HAP-1 (cell line): ENCODE data around the gene PSD2.

Experiments
- DNase-seq, 2 experiments: peaks; one replicate each; pipeline ENCODE4 v3.0.0-alpha.2; 2016 to 2020; ENCODE audit warnings: low spot score in 2 of 2
- H3K27me3 ChIP-seq: fragments of 250-450 bp; sonication (Bioruptor Pico); 2 replicates; pipeline ENCODE4 v1.5.1; 2020; ENCODE audit warnings: low read depth, mild to moderate bottlenecking, moderate library complexity
- H3K36me3 ChIP-seq: fragments of 250-450 bp; sonication (Bioruptor Pico); replicated peaks from 2 replicates; pipeline ENCODE4 v1.5.1; 2020; ENCODE audit warnings: mild to moderate bottlenecking
- H3K4me1 ChIP-seq: fragments of 250-450 bp; sonication (Bioruptor Pico); 2 replicates; pipeline ENCODE4 v1.5.1; 2020; ENCODE audit warnings: mild to moderate bottlenecking
- H3K4me3 ChIP-seq: fragments of 250-450 bp; sonication (Bioruptor Pico); 2 replicates; pipeline ENCODE4 v1.5.1; 2020; ENCODE audit warnings: mild to moderate bottlenecking, moderate library complexity
- H3K9me3 ChIP-seq: fragments of 250-450 bp; sonication (Bioruptor Pico); 2 replicates; pipeline ENCODE4 v1.5.1; 2020; ENCODE audit warnings: mild to moderate bottlenecking, moderate library complexity
- in situ Hi-C: fragments of 300-500 bp; cut with MboI; formaldehyde crosslinking; loops from 3 replicates; pipeline ENCODE4 v1.14.3; 2020; ENCODE audit warnings: low sequenced_read_pairs, inconsistent platforms, mixed read lengths

PSD2 gene

GRCh38 chr5:139888370-139888769, 92.8 kb downstream of the PSD2 start:
- no peak for DNase-seq
- Histone ChIP-seq H3K4me1 (peaks cover 3% of the 10 kb centered on the region; the same call in 1 of the 2 replicates), H3K9me3 (no peaks in the 10 kb centered on the region), H3K27me3 (no peaks in the 10 kb centered on the region), H3K36me3 (no peaks in the 10 kb centered on the region), H3K4me3 (no peak overlapping the region)
- in situ Hi-C loops, result no loop called here

GRCh38 chr5:139889410-139889809, 93.8 kb downstream of the PSD2 start:
- H3K36me3 ChIP-seq, result no peaks in the 10 kb centered on the region
- H3K9me3 ChIP-seq, result no peaks in the 10 kb centered on the region
- H3K4me3 ChIP-seq, result no peak overlapping the region
- in situ Hi-C loops, result no loop called here
- H3K27me3 ChIP-seq, result no peaks in the 10 kb centered on the region
- peaks cover 3% of the 10 kb centered on the region; the same call in 1 of the 2 replicates for H3K4me1 ChIP-seq
- DNase-seq, result no peak

- H3K4me3 ChIP-seq, result no peak overlapping the region
- no peaks in the 10 kb centered on the region for H3K9me3 ChIP-seq
- DNase-seq, result no peak
- peaks cover 3% of the 10 kb centered on the region; the same call in 1 of the 2 replicates for H3K4me1 ChIP-seq
- in situ Hi-C loops, result no loop called here
- no peaks in the 10 kb centered on the region for H3K27me3 ChIP-seq
- no peaks in the 10 kb centered on the region for H3K36me3 ChIP-seq
These were observed 98.3 kb downstream of the PSD2 start for GRCh38 chr5:139893873-139894272.
